Measurements from ENCODE around the gene QSOX2. TPM values are rescaled to one million over a fixed set of nuclear protein-coding genes. Genes with fewer than 3 reads are reported as not detected.
"Not testable (repeated sequence)": the region's sequence is repeated elsewhere in the genome, so short reads cannot be mapped to it uniquely, and the experiment has no call there.

The QSOX2 gene
- polyA plus RNA-seq, 2 of the 4 experiments (the other 2 are of a cell fraction), result 22.3 to 30.2 TPM

GRCh38 chr9:136238342-136238732 lies 7.3 kb downstream of the QSOX2 start:
- Histone ChIP-seq H3K27ac (no peak overlapping the region), H3K4me1 (0 out of 3 replicates have a peak, but pooled peaks cover 4% of the 10 kb centered on the region), H3K4me3 (no peak overlapping the region), H3K9me3 (no peaks in the 10 kb centered on the region), H3K4me2 (no peak overlapping the region)
- no peak for TF ChIP-seq TFCP2L1 (CRISPR knock-in tag; IDR thresholded peaks at IDR 0.05)
- TF ChIP-seq RCOR1 (IDR thresholded peaks at IDR 0.05; ENCODE audit: low read depth, low read length), result no peak
- TF ChIP-seq, protein P1, sequence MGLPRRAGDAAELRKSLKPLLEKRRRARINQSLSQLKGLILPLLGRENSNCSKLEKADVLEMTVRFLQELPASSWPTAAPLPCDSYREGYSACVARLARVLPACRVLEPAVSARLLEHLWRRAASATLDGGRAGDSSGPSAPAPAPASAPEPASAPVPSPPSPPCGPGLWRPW (IDR thresholded peaks at IDR 0.05), result no peak
- TF ChIP-seq MAZ (IDR thresholded peaks at IDR 0.05; ENCODE audit: borderline replicate concordance, low read depth, low read length), result no peak
- no peak for TF ChIP-seq MAFK (IDR thresholded peaks at IDR 0.05; ENCODE audit: partially characterized antibody)
- no peak for TF ChIP-seq HOXA7 (CRISPR knock-in tag; IDR thresholded peaks at IDR 0.05)
- TF ChIP-seq, protein P2, sequence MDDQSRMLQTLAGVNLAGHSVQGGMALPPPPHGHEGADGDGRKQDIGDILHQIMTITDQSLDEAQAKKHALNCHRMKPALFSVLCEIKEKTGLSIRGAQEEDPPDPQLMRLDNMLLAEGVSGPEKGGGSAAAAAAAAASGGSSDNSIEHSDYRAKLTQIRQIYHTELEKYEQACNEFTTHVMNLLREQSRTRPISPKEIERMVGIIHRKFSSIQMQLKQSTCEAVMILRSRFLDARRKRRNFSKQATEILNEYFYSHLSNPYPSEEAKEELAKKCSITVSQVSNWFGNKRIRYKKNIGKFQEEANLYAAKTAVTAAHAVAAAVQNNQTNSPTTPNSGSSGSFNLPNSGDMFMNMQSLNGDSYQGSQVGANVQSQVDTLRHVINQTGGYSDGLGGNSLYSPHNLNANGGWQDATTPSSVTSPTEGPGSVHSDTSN (IDR thresholded peaks at IDR 0.05), result no peak
- TF ChIP-seq CBX8 (IDR thresholded peaks at IDR 0.05), result no peak
- TF ChIP-seq RAD21 (conservative IDR thresholded peaks at IDR 0.05 in 1 of 2, IDR thresholded peaks at IDR 0.05 in 1 of 2), result no peak
- ChIA-PET CTCF (interaction anchor here (0.8 to 1.5 kb wide), 2 partner anchors 10 to 22 kb away, joined by 4 read pairs; no protein-coding TSS in a partner anchor), POLR2A (no interaction called here)
- 90% methylated on average over 12 of the region's 12 CpGs for WGBS (ENCODE audit: missing lambda C conversion rate)
- ATAC-seq (no peak), DNase-seq (ENCODE audit: low read depth in 1 of 2, low spot score in 1 of 2) (no peak), FAIRE-seq (no peak)

DNA sequence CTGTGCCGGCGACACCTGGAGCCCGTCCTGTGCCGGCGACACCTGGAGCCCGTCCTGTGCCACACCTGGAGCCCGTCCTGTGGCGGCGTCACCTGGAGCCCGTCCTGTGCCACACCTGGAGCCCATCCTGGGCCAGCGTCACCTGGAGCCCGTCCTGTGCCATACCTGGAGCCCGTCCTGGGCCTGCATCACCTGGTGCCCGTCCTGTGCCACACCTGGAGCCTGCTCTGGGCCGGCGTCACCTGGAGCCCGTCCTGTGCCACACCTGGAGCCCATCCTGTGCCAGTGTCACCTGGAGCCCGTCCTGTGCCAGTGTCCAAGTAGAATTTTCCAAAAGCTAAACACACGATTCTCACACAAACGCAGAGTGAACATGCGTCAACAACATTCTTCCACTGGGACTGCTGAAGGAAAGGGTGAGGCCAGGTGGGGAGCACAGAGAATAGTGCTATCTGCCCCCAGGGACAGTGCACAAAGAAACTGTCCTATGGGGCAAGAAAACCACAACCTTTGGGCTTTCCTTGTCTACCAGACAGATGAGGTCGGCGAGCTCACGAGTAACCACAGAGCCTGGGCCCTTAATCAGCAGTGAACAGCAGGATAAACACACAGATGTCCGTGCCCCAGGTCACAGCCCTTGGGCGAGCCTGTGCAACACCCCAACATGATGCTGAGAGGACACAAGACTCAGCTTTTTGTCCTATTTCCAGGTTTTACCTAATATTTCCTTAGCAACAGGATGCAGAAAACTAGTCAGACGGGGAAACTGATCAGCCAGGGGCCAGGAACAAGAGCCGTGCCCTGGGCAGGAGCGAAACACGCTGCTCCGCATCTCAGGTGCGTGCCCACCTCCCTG lies 7.9 kb downstream of the QSOX2 start:
- no peaks in the 10 kb centered on the region for H3K9me3 ChIP-seq
- CTCF ChIA-PET, result interaction anchor here (0.8 to 1.5 kb wide), 2 partner anchors 10 to 21 kb away, joined by 4 read pairs; no protein-coding TSS in a partner anchor
- POLR2A ChIA-PET, result no interaction called here
- FAIRE-seq (no peak), DNase-seq (ENCODE audit: low read depth in 1 of 2, low spot score in 1 of 2) (no peak), ATAC-seq (no peak)
- H3K4me3 ChIP-seq, result no peak overlapping the region
- H3K4me2 ChIP-seq, result no peak overlapping the region
- H3K4me1 ChIP-seq, result no peaks in the 10 kb centered on the region
- no peak overlapping the region for H3K27ac ChIP-seq
- WGBS (ENCODE audit: missing lambda C conversion rate), result 92% methylated on average over 24 of the region's 32 CpGs
- TF ChIP-seq HDAC2 (IDR thresholded peaks at IDR 0.05), result no peak
- no peak for TF ChIP-seq MAFK (IDR thresholded peaks at IDR 0.05; ENCODE audit: partially characterized antibody)
- TF ChIP-seq MYC (IDR thresholded peaks at IDR 0.05; ENCODE audit: borderline replicate concordance, low read length), result no peak

DNA sequence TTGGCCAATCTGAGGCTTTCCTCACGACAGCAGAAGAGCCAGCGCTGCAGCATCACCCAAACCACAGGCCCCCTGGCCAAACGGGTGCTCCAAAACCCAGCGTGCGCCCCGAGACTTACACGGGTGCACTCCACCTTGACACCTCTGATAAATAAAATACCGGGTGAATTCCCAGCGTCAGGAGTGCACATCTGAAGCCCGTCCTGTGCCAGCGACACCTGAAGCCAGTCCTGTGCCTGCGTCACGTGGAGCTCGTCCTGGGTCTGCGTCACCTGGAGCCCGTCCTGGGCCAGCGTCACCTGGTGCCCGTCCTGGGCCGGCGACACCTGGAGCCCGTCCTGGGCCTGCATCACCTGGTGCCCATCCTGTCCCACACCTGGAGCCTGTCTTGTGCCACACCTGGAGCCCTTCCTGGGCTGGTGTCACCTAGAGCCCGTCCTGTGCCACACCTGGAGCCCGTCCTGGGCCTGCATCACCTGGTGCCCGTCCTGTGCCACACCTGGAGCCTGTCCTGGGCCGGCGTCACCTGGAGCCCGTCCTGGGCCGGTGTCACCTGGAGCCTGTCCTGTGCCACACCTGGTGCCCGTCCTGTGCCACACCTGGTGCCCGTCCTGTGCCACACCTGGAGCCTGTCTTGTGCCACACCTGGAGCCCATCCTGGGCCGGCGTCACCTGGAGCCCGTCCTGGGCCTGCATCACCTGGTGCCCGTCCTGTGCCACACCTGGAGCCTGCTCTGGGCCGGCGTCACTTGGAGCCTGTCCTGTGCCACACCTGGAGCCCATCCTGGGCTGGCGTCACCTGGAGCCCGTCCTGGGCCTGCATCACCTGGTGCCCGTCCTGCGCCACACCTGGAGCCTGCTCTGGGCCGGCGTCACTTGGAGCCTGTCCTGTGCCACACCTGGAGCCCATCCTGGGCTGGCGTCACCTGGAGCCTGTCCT lies 8.9 kb downstream of the QSOX2 start:
- ATAC-seq; H3K4me1 ChIP-seq; H3K4me3 ChIP-seq; DNase-seq (ENCODE audit: low read depth in 1 of 2, low spot score in 1 of 2); H3K27ac ChIP-seq; H3K9me3 ChIP-seq; H3K4me2 ChIP-seq; POLR2A ChIA-PET; FAIRE-seq: not testable (repeated sequence)
- WGBS (ENCODE audit: missing lambda C conversion rate), result 97% methylated on average over 32 of the region's 43 CpGs
- CTCF ChIA-PET, result interaction anchor here (0.7 to 2.5 kb wide), 3 partner anchors 11 to 66 kb away, joined by 3 to 20 read pairs (median 5); no protein-coding TSS in a partner anchor

DNA sequence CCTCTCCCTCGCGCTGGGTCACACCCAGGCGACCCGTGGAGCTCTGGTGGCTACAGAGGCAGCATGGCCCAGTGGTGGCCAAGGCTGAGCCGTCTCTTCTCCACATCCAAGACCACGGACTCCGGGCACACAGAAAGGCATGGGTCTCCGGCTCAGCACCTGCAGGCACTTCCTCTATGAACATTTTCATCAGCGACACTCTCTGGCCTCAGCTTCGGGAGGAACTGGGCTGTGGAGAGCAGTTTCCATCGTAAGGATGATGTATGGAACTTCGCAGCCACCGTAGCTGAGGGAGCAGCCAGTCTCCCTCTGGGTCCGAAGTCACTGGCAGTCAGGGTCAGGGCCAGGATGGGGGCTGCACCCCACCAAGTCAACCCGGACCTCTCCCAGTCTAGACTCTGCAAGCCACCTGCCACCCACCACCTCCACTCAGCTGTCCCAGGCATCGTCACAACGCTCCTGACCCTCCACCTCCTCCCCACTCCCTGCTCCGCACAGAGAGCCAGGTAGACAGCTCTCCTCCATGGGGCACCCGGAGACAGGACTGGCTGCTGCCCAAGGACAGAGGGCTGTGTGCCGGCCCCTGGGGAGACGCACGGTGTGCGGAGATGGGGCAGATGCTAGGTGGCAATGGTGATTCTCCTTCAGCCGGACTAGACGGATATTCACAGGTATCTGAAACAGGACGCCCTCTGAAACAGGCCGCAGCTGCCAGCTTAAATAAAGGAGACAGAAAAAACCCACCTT lies 9.7 kb downstream of the QSOX2 start:
- TF ChIP-seq FOSB (CRISPR knock-in tag; IDR thresholded peaks at IDR 0.05), result no peak
- TF ChIP-seq, protein P2 (IDR thresholded peaks at IDR 0.05), result no peak
- TF ChIP-seq RFX5 (IDR thresholded peaks at IDR 0.05), result no peak
- no peak for FAIRE-seq
- no peaks in the 10 kb centered on the region for H3K9me3 ChIP-seq
- ChIA-PET POLR2A (no interaction called here), CTCF (interaction anchor here (0.7 to 2.5 kb wide), 4 partner anchors 10 to 65 kb away, joined by 3 to 20 read pairs (median 4); no protein-coding TSS in a partner anchor)
- no peaks in the 10 kb centered on the region for H3K4me1 ChIP-seq
- no peak overlapping the region for H3K4me3 ChIP-seq
- H3K27ac ChIP-seq, result no peak overlapping the region
- WGBS (ENCODE audit: missing lambda C conversion rate), result 95% methylated on average over 26 of the region's 27 CpGs
- no peak for DNase-seq (ENCODE audit: low read depth in 1 of 2, low spot score in 1 of 2)
- no peak; a peak in 1 of 6 replicates for ATAC-seq
- no peak overlapping the region for H3K4me2 ChIP-seq
